Measurements from ENCODE around the gene PRSS50. TPM values are rescaled to one million over a fixed set of nuclear protein-coding genes. Genes with fewer than 3 reads are reported as not detected.
A peak's percentile ranks its signal among the peaks of the same experiment; 100 is the strongest.

Gene PRSS50
- total RNA-seq, 1 donor from 2014 or later: not detected

- FAIRE-seq (peak; percentile 43), DNase-seq (ENCODE audit: low read depth) (no peak)
- Histone ChIP-seq H3K36me3 (ENCODE audit: control insufficient read depth, insufficient read depth, low read length) (no peaks in the 10 kb centered on the region), H3K4me3 (ENCODE audit: low read depth, low read length) (no peak overlapping the region), H3K27me3 (ENCODE audit: control insufficient read depth, insufficient read depth, low read length) (no peaks in the 10 kb centered on the region)
- TF ChIP-seq, protein P1, sequence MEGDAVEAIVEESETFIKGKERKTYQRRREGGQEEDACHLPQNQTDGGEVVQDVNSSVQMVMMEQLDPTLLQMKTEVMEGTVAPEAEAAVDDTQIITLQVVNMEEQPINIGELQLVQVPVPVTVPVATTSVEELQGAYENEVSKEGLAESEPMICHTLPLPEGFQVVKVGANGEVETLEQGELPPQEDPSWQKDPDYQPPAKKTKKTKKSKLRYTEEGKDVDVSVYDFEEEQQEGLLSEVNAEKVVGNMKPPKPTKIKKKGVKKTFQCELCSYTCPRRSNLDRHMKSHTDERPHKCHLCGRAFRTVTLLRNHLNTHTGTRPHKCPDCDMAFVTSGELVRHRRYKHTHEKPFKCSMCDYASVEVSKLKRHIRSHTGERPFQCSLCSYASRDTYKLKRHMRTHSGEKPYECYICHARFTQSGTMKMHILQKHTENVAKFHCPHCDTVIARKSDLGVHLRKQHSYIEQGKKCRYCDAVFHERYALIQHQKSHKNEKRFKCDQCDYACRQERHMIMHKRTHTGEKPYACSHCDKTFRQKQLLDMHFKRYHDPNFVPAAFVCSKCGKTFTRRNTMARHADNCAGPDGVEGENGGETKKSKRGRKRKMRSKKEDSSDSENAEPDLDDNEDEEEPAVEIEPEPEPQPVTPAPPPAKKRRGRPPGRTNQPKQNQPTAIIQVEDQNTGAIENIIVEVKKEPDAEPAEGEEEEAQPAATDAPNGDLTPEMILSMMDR (IDR thresholded peaks at IDR 0.05; ENCODE audit: insufficient read depth, low read length, severe bottlenecking): no peak
Observed at GRCh38 chr3:46664971-46665762, 52.5 kb downstream of the PRSS50 start.

GRCh38 chr3:46664188-46664970, 53.3 kb downstream of the PRSS50 start:
- Histone ChIP-seq H3K27me3 (ENCODE audit: control insufficient read depth, insufficient read depth, low read length) (no peaks in the 10 kb centered on the region), H3K4me3 (ENCODE audit: low read depth, low read length) (no peak overlapping the region), H3K36me3 (ENCODE audit: control insufficient read depth, insufficient read depth, low read length) (no peaks in the 10 kb centered on the region)
- TF ChIP-seq, protein P1 (IDR thresholded peaks at IDR 0.05; ENCODE audit: insufficient read depth, low read length, severe bottlenecking): no peak
- FAIRE-seq (no peak), DNase-seq (ENCODE audit: low read depth) (no peak)

- TF ChIP-seq, protein P1 (IDR thresholded peaks at IDR 0.05; ENCODE audit: insufficient read depth, low read length, severe bottlenecking): peak; percentile 35
- no peak overlapping the region for H3K4me3 ChIP-seq (ENCODE audit: low read depth, low read length)
- no peaks in the 10 kb centered on the region for H3K36me3 ChIP-seq (ENCODE audit: control insufficient read depth, insufficient read depth, low read length)
- H3K27me3 ChIP-seq (ENCODE audit: control insufficient read depth, insufficient read depth, low read length): no peaks in the 10 kb centered on the region
- peak; percentile 42 for DNase-seq (ENCODE audit: low read depth)
- FAIRE-seq: no peak
Observed at GRCh38 chr3:46663591-46664135, 54.0 kb downstream of the PRSS50 start.

DNA sequence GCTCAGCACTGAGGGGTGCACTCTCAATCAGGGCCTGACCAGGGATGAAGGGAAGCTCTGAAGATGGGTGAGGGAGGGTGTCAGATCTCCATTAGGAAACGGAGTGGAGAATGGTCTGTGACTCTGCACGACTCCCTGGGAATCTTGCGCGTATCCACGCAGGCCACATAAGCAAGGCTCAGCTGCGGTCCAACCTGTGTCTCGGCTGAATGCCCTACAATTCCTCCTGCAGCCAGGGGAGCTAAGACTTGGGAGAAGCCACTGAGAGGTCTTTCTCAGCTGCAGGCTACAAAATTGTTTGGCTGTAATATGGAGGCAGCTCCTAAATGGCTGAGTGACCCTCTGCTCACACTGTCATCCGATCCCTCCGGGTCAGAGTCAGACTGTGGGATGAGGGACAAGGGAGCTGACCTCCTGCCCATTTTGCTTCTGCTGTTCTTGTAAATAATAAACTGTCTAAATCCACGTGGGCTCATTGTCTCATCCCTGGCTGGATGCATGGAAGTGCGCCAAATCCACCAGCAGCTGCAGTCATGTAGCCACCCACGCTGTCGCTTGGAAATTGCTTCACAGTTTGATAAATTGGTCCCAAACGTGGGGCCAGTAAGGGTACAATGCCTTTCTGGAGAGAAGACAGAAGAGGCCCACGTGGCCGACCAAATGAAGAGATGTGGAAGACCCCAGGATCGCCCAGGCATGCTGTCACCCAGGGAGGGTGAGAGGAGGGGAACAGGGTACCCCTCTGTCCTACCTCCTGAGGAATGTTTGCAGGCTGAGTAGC, 54.7 kb downstream of the PRSS50 start:
- H3K4me3 ChIP-seq (ENCODE audit: low read depth, low read length): no peak overlapping the region
- FAIRE-seq (no peak), DNase-seq (ENCODE audit: low read depth) (no peak)
- TF ChIP-seq, protein P1 (IDR thresholded peaks at IDR 0.05; ENCODE audit: insufficient read depth, low read length, severe bottlenecking): no peak
- no peaks in the 10 kb centered on the region for H3K27me3 ChIP-seq (ENCODE audit: control insufficient read depth, insufficient read depth, low read length)
- H3K36me3 ChIP-seq (ENCODE audit: control insufficient read depth, insufficient read depth, low read length): no peaks in the 10 kb centered on the region

Other genes with a start within 250 kb of the PRSS50 start
- gene RTP3, start 219.9 kb downstream of the PRSS50 start, total RNA-seq: not detected in 2 replicates
- gene LRRC2, start 151.6 kb downstream of the PRSS50 start, total RNA-seq: under 0.01 and 0.26 TPM in 2 replicates
- gene FAM240A, start 105.3 kb downstream of the PRSS50 start, total RNA-seq: not detected in 2 replicates
- 163 and 240 TPM in 2 replicates for gene ALS2CL, start 24.2 kb downstream of the PRSS50 start, total RNA-seq
- gene TMIE, start 16.5 kb downstream of the PRSS50 start, total RNA-seq: 1.3 and 1.6 TPM in 2 replicates
- not detected in 2 replicates for gene MYL3, start 145.6 kb upstream of the PRSS50 start, total RNA-seq
- gene PTH1R, start 159.9 kb upstream of the PRSS50 start, total RNA-seq: not detected in 2 replicates